HCT116 (cell line): ENCODE results near the gene MRFAP1. TPM values are rescaled to one million over a fixed set of nuclear protein-coding genes. Genes with fewer than 3 reads are reported as not detected.

Source experiments
- ATAC-seq: fragments of 200-7000 bp; cut with Tn5 transposase; 2 replicates; pipeline ENCODE4 v1.9.1; 2020; ENCODE audit warnings: mild to moderate bottlenecking, moderate library complexity
- BruUV-seq: library from RNA; stranded (reverse); fragments of 400-500 nt; replicated peaks from 2 replicates; lab custom pipeline; 2021; lab: Mats Ljungman, UMichigan
- CTCF ChIA-PET: fragments of 300-600 bp; sonication (Branson Sonifier 250); formaldehyde crosslinking; loops from one replicate; lab custom pipeline; 2021; ENCODE audit warnings: antibody characterized with exemption; lab: Charles Lee
- POLR2A ChIA-PET: fragments of 300-600, 350-600 bp; sonication (Branson Sonifier 250); formaldehyde crosslinking; loops from one replicate; lab custom pipeline; 2021; ENCODE audit warnings: antibody characterized with exemption; lab: Charles Lee
- RAD21 ChIA-PET, 2 experiments: fragments of 300-600 bp; sonication (Branson Sonifier 250); formaldehyde crosslinking; loops; one replicate each; lab custom pipeline; 2023; ENCODE audit warnings: low total read pairs in 2 of 2; ENCODE audit not compliant: uncharacterized antibody in 2 of 2, unreplicated experiment in 2 of 2, low non-redundant PET in 1 of 2; lab: Charles Lee
- DNase-seq: peaks from one replicate; pipeline ENCODE4 v3.0.0-alpha.2; 2010; ENCODE audit warnings: low read depth, low spot score
- H2AFZ ChIP-seq: fragments of 200-600 bp; shearing (Covaris generic), sonication (generic); 2 replicates; pipeline ENCODE4 v1.6.1; 2017; ENCODE audit warnings: low read depth, mixed run types, mixed read lengths, antibody characterized with exemption, low read length; ENCODE audit not compliant: poor library complexity, severe bottlenecking
- H3K27ac ChIP-seq: 2 replicates; pipeline ENCODE4 v1.5.1; 2012; ENCODE audit warnings: low read depth, low read length
- H3K27me3 ChIP-seq: fragments of 200-600 bp; sonication (generic); 2 replicates; pipeline ENCODE4 v1.6.1; 2016; ENCODE audit warnings: mixed run types, low read length, mixed read lengths; ENCODE audit not compliant: insufficient read depth
- H3K36me3 ChIP-seq, 2 experiments: fragments of 200-500 bp in 1 of 2; fragments of 200-600 bp in 1 of 2; sonication (Bioruptor generic) in 1 of 2; sonication (generic) in 1 of 2; 2 replicates each; pipeline versions ENCODE4 v1.5.1 to v1.6.1; 2014 to 2016; ENCODE audit warnings: low read length in 2 of 2, inconsistent platforms in 1 of 2, mixed read lengths in 1 of 2, mixed run types in 1 of 2; ENCODE audit not compliant: insufficient read depth in 2 of 2, control insufficient read depth in 1 of 2
- H3K4me1 ChIP-seq, 2 experiments: fragments of 200-600 bp in 1 of 2; sonication (generic) in 1 of 2; 2 replicates each; pipeline versions ENCODE4 v1.5.1 to v1.6.1; 2012 to 2017; ENCODE audit warnings: low read length in 2 of 2, inconsistent platforms in 1 of 2, mild to moderate bottlenecking in 1 of 2, mixed read lengths in 1 of 2, mixed run types in 1 of 2, moderate library complexity in 1 of 2; ENCODE audit not compliant: insufficient read depth in 2 of 2, control insufficient read depth in 1 of 2
- H3K4me2 ChIP-seq: fragments of 200-600 bp; sonication (generic); 2 replicates; pipeline ENCODE4 v1.6.1; 2017; ENCODE audit warnings: mixed run types, low read length, mixed read lengths
- H3K4me3 ChIP-seq, 2 experiments: fragments of 200-600 bp in 1 of 2; sonication (generic) in 1 of 2; replicated peaks in 1 of 2; 2 replicates each; pipeline ENCODE4 v1.5.1; 2011 to 2016; ENCODE audit warnings: low read length in 2 of 2, control low read depth in 1 of 2, low read depth in 1 of 2, mild to moderate bottlenecking in 1 of 2, mixed read lengths in 1 of 2, mixed run types in 1 of 2
- H3K79me2 ChIP-seq: fragments of 200-600 bp; sonication (generic); 2 replicates; pipeline ENCODE4 v1.6.1; 2017; ENCODE audit warnings: mild to moderate bottlenecking, mixed run types, low read length, moderate library complexity, mixed read lengths; ENCODE audit not compliant: insufficient read depth
- H3K9ac ChIP-seq: fragments of 200-600 bp; sonication (generic); 2 replicates; pipeline ENCODE4 v1.6.1; 2016; ENCODE audit warnings: low read length, mixed read lengths
- H3K9me2 ChIP-seq: fragments of 200-600 bp; sonication (generic), shearing (Covaris generic); 2 replicates; pipeline ENCODE4 v1.6.1; 2017; ENCODE audit warnings: mixed run types, mild to moderate bottlenecking, moderate library complexity; ENCODE audit not compliant: insufficient read depth
- H3K9me3 ChIP-seq, 2 experiments: fragments of 200-500 bp in 1 of 2; fragments of 200-600 bp in 1 of 2; sonication (Bioruptor generic) in 1 of 2; sonication (generic) in 1 of 2; 2 replicates each; pipeline ENCODE4 v1.6.1; 2014 to 2017; ENCODE audit warnings: low read length in 2 of 2, mixed read lengths in 2 of 2, inconsistent platforms in 1 of 2, low read depth in 1 of 2, mild to moderate bottlenecking in 1 of 2, mixed run types in 1 of 2, moderate library complexity in 1 of 2; ENCODE audit not compliant: control insufficient read depth in 1 of 2, insufficient read depth in 1 of 2
- H4K20me1 ChIP-seq: fragments of 200-600 bp; sonication (generic), shearing (Covaris generic); 2 replicates; pipeline ENCODE4 v1.6.1; 2017; ENCODE audit warnings: mixed run types, mild to moderate bottlenecking, moderate library complexity; ENCODE audit not compliant: insufficient read depth
- ELF1 ChIP-seq: IDR thresholded peaks from 2 replicates; pipeline ENCODE4 v1.6.1; 2012; ENCODE audit warnings: low read depth, borderline replicate concordance
- EZH2 ChIP-seq: fragments of 200-600 bp; sonication (generic); IDR thresholded peaks from 2 replicates; pipeline ENCODE4 v1.6.1; 2017; ENCODE audit warnings: antibody characterized with exemption, mixed run types
- FOSL1 ChIP-seq: IDR thresholded peaks from 2 replicates; pipeline ENCODE4 v1.6.1; 2012; ENCODE audit warnings: low read depth
- JUND ChIP-seq: IDR thresholded peaks from 2 replicates; pipeline ENCODE4 v1.6.1; 2012
- POLR2AphosphoS5 ChIP-seq: IDR thresholded peaks from 2 replicates; pipeline ENCODE4 v1.6.1; 2011; ENCODE audit warnings: mild to moderate bottlenecking, low read depth, low read length, moderate library complexity
- RAD21 ChIP-seq: IDR thresholded peaks from 2 replicates; pipeline ENCODE4 v1.6.1; 2012; ENCODE audit warnings: low read depth, mild to moderate bottlenecking
- REST ChIP-seq: IDR thresholded peaks from 2 replicates; pipeline ENCODE4 v1.6.1; 2012; ENCODE audit warnings: low read depth
- SP1 ChIP-seq: IDR thresholded peaks from 2 replicates; pipeline ENCODE4 v1.6.1; 2012; ENCODE audit warnings: low read depth
- SRF ChIP-seq: IDR thresholded peaks from 2 replicates; pipeline ENCODE4 v1.6.1; 2012; ENCODE audit warnings: low read depth
- ZBTB33 ChIP-seq: IDR thresholded peaks from 2 replicates; pipeline ENCODE4 v1.6.1; 2011; ENCODE audit warnings: mild to moderate bottlenecking, low read length, moderate library complexity; ENCODE audit not compliant: insufficient replicate concordance; ENCODE audit errors: extremely low read depth
- intact Hi-C: fragments of 100-400 bp; cut with micrococcal nuclease; formaldehyde crosslinking; loops from 2 replicates; pipeline ENCODE4 v1.10.0; 2022
- total RNA-seq: library from RNA; stranded (reverse); gene quantifications from one replicate; pipeline ENCODE4 v1.2.1, GENCODE V29; 2021; ENCODE audit not compliant: unreplicated experiment

Gene MRFAP1
- total RNA-seq, 1 experiment from 2014 or later, result 313 TPM

GRCh38 chr4:6605114-6605513 lies 35.4 kb upstream of the MRFAP1 start:
- no peaks in the 10 kb centered on the region for H3K9me2 ChIP-seq
- DNase-seq (no peak), ATAC-seq (no peak)
- no peak for TF ChIP-seq FOSL1
- no peak for TF ChIP-seq ELF1
- no peak for TF ChIP-seq SP1
- TF ChIP-seq RAD21, result no peak
- TF ChIP-seq SRF, result no peak
- TF ChIP-seq EZH2, result no peak
- TF ChIP-seq POLR2AphosphoS5, result no peak
- no peak for TF ChIP-seq REST
- no peak for TF ChIP-seq ZBTB33
- no peak for TF ChIP-seq JUND
- no peaks in the 10 kb centered on the region for H3K4me1 ChIP-seq
- H3K27ac ChIP-seq, result no peak overlapping the region
- no peak overlapping the region for H2AFZ ChIP-seq
- no peaks in the 10 kb centered on the region for H4K20me1 ChIP-seq
- H3K27me3 ChIP-seq, result no peaks in the 10 kb centered on the region
- ChIA-PET RAD21 (no interaction called here), CTCF (no interaction called here), POLR2A (no interaction called here)
- H3K9ac ChIP-seq, result no peak overlapping the region
- BruUV-seq, result no TSS peak
- peaks cover 0 to 7% of the 10 kb centered on the region in 2 experiments; a peak in 3 of 4 replicates for H3K36me3 ChIP-seq
- intact Hi-C loops, result no loop called here
- H3K4me2 ChIP-seq, result no peak overlapping the region
- no peak overlapping the region for H3K4me3 ChIP-seq
- peaks cover 4% of the 10 kb centered on the region in 2 experiments; a peak in 2 of 4 replicates for H3K9me3 ChIP-seq
- no peaks in the 10 kb centered on the region for H3K79me2 ChIP-seq
